Measurements from ENCODE around the gene CPD. TPM values are rescaled to one million over a fixed set of nuclear protein-coding genes. Genes with fewer than 3 reads are reported as not detected.
A peak's percentile ranks its signal among the peaks of the same experiment; 100 is the strongest.

The CPD gene
- polyA plus RNA-seq, 1 donor (not counting 4 experiments of a cell fraction or from before 2014, with no cell fraction given) = 30.5 TPM

DNA sequence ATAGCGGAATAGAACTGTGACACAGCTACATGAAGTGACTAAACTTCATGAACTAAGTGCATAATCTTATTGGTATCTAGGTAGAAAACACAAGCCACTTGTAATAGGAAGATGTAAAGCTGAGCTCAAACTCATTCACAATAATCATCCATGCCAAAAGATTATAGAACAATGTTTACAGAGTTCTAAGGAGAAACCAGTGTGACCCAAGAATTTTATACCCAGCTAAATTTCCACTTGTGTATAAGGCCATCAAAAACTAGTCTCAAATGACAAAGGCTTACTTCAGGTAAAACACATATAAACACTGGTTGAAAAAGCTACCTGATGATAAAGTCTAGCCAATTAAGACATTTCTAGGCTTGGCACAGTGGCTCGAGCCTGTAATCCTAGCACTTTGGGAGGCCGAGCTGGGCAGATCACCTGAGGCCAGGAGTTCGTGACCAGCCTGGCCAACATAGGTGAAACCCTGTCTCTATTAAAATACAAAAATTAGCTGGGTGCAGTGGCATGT is 16.9 kb upstream of the CPD start:
- no peak overlapping the region for H2AFZ ChIP-seq (ENCODE audit: control insufficient read depth, low read length)
- H3K27ac ChIP-seq (ENCODE audit: control insufficient read depth, insufficient read depth, low read length) = no peak overlapping the region
- no peak overlapping the region for H3K4me2 ChIP-seq (ENCODE audit: control insufficient read depth, extremely low read depth, insufficient read depth, low read depth, low read length)
- dilution Hi-C loops (cut with MboI; ENCODE audit: extremely low pct_ligation_motif_present, low sequenced_read_pairs) = no loop called here
- no peaks in the 10 kb centered on the region for H3K9me1 ChIP-seq (ENCODE audit: control insufficient read depth, extremely low read depth, insufficient read depth, low read length)
- H4K20me1 ChIP-seq (ENCODE audit: control insufficient read depth, extremely low read depth, insufficient read depth, low read length) = no peaks in the 10 kb centered on the region
- FAIRE-seq = no peak
- DNase-seq (ENCODE audit: low read depth, low spot score) = no peak
- TF ChIP-seq, protein P1, sequence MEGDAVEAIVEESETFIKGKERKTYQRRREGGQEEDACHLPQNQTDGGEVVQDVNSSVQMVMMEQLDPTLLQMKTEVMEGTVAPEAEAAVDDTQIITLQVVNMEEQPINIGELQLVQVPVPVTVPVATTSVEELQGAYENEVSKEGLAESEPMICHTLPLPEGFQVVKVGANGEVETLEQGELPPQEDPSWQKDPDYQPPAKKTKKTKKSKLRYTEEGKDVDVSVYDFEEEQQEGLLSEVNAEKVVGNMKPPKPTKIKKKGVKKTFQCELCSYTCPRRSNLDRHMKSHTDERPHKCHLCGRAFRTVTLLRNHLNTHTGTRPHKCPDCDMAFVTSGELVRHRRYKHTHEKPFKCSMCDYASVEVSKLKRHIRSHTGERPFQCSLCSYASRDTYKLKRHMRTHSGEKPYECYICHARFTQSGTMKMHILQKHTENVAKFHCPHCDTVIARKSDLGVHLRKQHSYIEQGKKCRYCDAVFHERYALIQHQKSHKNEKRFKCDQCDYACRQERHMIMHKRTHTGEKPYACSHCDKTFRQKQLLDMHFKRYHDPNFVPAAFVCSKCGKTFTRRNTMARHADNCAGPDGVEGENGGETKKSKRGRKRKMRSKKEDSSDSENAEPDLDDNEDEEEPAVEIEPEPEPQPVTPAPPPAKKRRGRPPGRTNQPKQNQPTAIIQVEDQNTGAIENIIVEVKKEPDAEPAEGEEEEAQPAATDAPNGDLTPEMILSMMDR (optimal IDR thresholded peaks at IDR 0.05 in 1 of 3, IDR thresholded peaks at IDR 0.05 in 1 of 3, conservative IDR thresholded peaks at IDR 0.05 in 1 of 3; ENCODE audit: extremely low read depth in 1 of 3, insufficient read depth in 2 of 3, low read length in 3 of 3) = no peak
- TF ChIP-seq EZH2 (IDR thresholded peaks at IDR 0.05; ENCODE audit: low read length) = no peak
- H3K9ac ChIP-seq (ENCODE audit: control insufficient read depth, extremely low read depth, insufficient read depth, low read length) = no peak overlapping the region
- H3K4me1 ChIP-seq (ENCODE audit: control insufficient read depth, extremely low read depth, insufficient read depth, low read length) = peaks cover 5% of the 10 kb centered on the region
- no peaks in the 10 kb centered on the region for H3K36me3 ChIP-seq (ENCODE audit: control insufficient read depth in 2 of 2, extremely low read depth in 1 of 2, insufficient read depth in 2 of 2, low read length in 2 of 2)
- no peaks in the 10 kb centered on the region for H3K27me3 ChIP-seq (ENCODE audit: control insufficient read depth, extremely low read depth, insufficient read depth, low read length)
- H3K4me3 ChIP-seq (ENCODE audit: control insufficient read depth in 2 of 3, extremely low read depth in 1 of 3, insufficient read depth in 2 of 3, low read depth in 1 of 3, low read length in 3 of 3) = no peak overlapping the region
- H3K9me3 ChIP-seq (ENCODE audit: control insufficient read depth, low read depth, low read length) = peaks cover 3% of the 10 kb centered on the region
- H3K79me2 ChIP-seq (ENCODE audit: control insufficient read depth, insufficient read depth, low read length) = no peaks in the 10 kb centered on the region

- peak; percentile 74 for FAIRE-seq
- Histone ChIP-seq H4K20me1 (ENCODE audit: control insufficient read depth, extremely low read depth, insufficient read depth, low read length) (no peaks in the 10 kb centered on the region), H3K9me1 (ENCODE audit: control insufficient read depth, extremely low read depth, insufficient read depth, low read length) (no peaks in the 10 kb centered on the region), H3K4me3 (ENCODE audit: control insufficient read depth in 2 of 3, extremely low read depth in 1 of 3, insufficient read depth in 2 of 3, low read depth in 1 of 3, low read length in 3 of 3) (no peak overlapping the region), H3K9me3 (ENCODE audit: control insufficient read depth, low read depth, low read length) (peaks cover 3% of the 10 kb centered on the region), H3K36me3 (ENCODE audit: control insufficient read depth in 2 of 2, extremely low read depth in 1 of 2, insufficient read depth in 2 of 2, low read length in 2 of 2) (no peaks in the 10 kb centered on the region), H3K27me3 (ENCODE audit: control insufficient read depth, extremely low read depth, insufficient read depth, low read length) (no peaks in the 10 kb centered on the region), H3K4me1 (ENCODE audit: control insufficient read depth, extremely low read depth, insufficient read depth, low read length) (peaks cover 5% of the 10 kb centered on the region), H2AFZ (ENCODE audit: control insufficient read depth, low read length) (no peak overlapping the region), H3K79me2 (ENCODE audit: control insufficient read depth, insufficient read depth, low read length) (no peaks in the 10 kb centered on the region), H3K4me2 (ENCODE audit: control insufficient read depth, extremely low read depth, insufficient read depth, low read depth, low read length) (peak overlapping the region; percentile 8), H3K27ac (ENCODE audit: control insufficient read depth, insufficient read depth, low read length) (no peak overlapping the region), H3K9ac (ENCODE audit: control insufficient read depth, extremely low read depth, insufficient read depth, low read length) (no peak overlapping the region)
- peak; percentile 78 for DNase-seq (ENCODE audit: low read depth, low spot score)
- dilution Hi-C loops (cut with MboI; ENCODE audit: extremely low pct_ligation_motif_present, low sequenced_read_pairs) = no loop called here
- no peak for TF ChIP-seq EZH2 (IDR thresholded peaks at IDR 0.05; ENCODE audit: low read length)
- TF ChIP-seq, protein P1 (optimal IDR thresholded peaks at IDR 0.05 in 1 of 3, IDR thresholded peaks at IDR 0.05 in 1 of 3, conservative IDR thresholded peaks at IDR 0.05 in 1 of 3; ENCODE audit: extremely low read depth in 1 of 3, insufficient read depth in 2 of 3, low read length in 3 of 3) = no peak
Measured at GRCh38 chr17:30363715-30364202, 15.0 kb upstream of the CPD start.

Measured in keratinocyte (primary cell).